IMR-90 (cell line): Measurements from ENCODE around the gene CCNL2. TPM values are rescaled to one million over a fixed set of nuclear protein-coding genes. Genes with fewer than 3 reads are reported as not detected.

Experiments
- RAD21 ChIP-seq: IDR thresholded peaks from 2 replicates; pipeline ENCODE4 v1.6.1; 2012; ENCODE audit warnings: low read length, improper control_type of control experiment
- SMC3 ChIP-seq: fragments of 150-350 bp; IDR thresholded peaks from 2 replicates; pipeline ENCODE4 v1.6.1; 2016; ENCODE audit warnings: low read depth, mild to moderate bottlenecking, antibody characterized with exemption, low read length, moderate library complexity
- polyA plus RNA-seq, 3 experiments: library from polyadenylated mRNA; depleted of rRNA; stranded (reverse); fragments of >200 nt; gene quantifications; 2 replicates each; pipeline ENCODE4 v1.2.3, GENCODE V29; 2012; ENCODE audit warnings: low replicate concordance in 1 of 3
- total RNA-seq: library from RNA; depleted of rRNA; stranded (reverse); fragments of >200 nt; gene quantifications from 2 replicates; pipeline ENCODE4 v1.2.3, GENCODE V29; 2012
- TF ChIP-seq, protein P1 (sequence below): conservative IDR thresholded peaks from 2 replicates; pipeline ENCODE4 v1.5.1; 2012; ENCODE audit warnings: mild to moderate bottlenecking, low read depth, low read length, improper control_type of control experiment

CCNL2 gene
- total and polyA plus RNA-seq, 2 of the 4 experiments (the other 2 are of a cell fraction), result 53.9 to 239 TPM

DNA sequence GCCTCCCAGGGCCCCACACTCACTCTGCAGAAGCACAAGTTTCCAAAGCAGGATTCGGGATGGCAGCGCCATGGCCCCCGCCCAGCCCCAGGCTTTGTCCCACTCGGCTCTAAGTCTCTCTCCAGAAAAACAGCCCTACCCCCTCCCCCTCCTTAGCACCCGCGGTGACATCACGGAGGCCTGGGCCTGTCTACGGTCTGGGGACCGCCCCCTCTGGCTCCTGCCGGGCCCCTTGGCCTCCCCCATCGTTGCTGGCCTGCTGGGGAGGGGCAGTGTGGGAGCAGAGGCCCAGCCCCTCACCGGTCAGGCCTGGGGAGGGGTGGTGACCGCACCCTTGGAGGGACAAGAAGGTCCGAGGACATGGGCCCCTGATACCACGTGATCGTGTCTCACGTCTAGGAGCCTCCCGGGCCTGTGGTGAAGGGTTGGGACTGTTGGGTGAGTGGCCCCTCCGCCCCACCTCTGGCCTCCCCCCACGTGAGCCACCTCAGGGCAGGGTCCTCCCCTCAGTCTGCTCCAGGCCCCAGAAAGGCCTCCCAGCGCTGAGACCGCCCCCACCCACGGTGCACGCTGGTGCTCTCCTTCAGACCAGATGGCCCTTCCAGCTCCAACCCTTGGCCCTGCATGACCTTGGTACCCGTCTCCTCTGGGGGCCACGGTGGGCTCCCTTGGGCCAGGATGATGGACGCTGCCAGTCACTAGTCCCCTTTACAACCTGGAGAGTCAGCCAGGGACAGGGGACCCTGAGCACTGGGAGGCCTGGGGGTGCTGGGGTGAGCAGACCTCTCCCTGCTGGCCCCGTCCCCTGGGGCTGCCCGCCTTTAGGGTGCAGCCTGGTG lies 40.5 kb downstream of the CCNL2 start, which contains the start of gene MXRA8 (continued):
- TF ChIP-seq, protein P1, sequence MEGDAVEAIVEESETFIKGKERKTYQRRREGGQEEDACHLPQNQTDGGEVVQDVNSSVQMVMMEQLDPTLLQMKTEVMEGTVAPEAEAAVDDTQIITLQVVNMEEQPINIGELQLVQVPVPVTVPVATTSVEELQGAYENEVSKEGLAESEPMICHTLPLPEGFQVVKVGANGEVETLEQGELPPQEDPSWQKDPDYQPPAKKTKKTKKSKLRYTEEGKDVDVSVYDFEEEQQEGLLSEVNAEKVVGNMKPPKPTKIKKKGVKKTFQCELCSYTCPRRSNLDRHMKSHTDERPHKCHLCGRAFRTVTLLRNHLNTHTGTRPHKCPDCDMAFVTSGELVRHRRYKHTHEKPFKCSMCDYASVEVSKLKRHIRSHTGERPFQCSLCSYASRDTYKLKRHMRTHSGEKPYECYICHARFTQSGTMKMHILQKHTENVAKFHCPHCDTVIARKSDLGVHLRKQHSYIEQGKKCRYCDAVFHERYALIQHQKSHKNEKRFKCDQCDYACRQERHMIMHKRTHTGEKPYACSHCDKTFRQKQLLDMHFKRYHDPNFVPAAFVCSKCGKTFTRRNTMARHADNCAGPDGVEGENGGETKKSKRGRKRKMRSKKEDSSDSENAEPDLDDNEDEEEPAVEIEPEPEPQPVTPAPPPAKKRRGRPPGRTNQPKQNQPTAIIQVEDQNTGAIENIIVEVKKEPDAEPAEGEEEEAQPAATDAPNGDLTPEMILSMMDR, result no peak
- no peak for TF ChIP-seq RAD21
- TF ChIP-seq SMC3, result no peak
